SK-N-SH (cell line): Measurements from ENCODE around the gene AGXT. TPM values are rescaled to one million over a fixed set of nuclear protein-coding genes. Genes with fewer than 3 reads are reported as not detected.

ENCODE experiments used
- CTCF ChIA-PET: fragments of 300-600, 350-600 bp; formaldehyde crosslinking; extraction: SDS; loops from one replicate; lab custom pipeline; 2021; lab: Yijun Ruan, JAX
- POLR2A ChIA-PET: fragments of 350-600 bp; sonication (Branson Sonifier 250); formaldehyde crosslinking; extraction: SDS; loops from one replicate; lab custom pipeline; 2020; ENCODE audit warnings: antibody characterized with exemption, inconsistent platforms; lab: Yijun Ruan, JAX
- DNase-seq: peaks from one replicate; pipeline ENCODE4 v3.0.0; 2012
- H2AFZ ChIP-seq: fragments of 200-600 bp; sonication (generic); 2 replicates; pipeline ENCODE4 v1.8.1; 2016; ENCODE audit warnings: antibody characterized with exemption, mild to moderate bottlenecking, low read depth
- H3F3A ChIP-seq: fragments of 200-600 bp; sonication (generic); replicated peaks from 2 replicates; pipeline ENCODE3; 2016; ENCODE audit warnings: antibody characterized with exemption, mild to moderate bottlenecking; ENCODE audit not compliant: insufficient read depth
- H3K27ac ChIP-seq, 2 experiments: fragments of 200-500 bp in 1 of 2; fragments of 200-600 bp in 1 of 2; sonication (Bioruptor generic) in 1 of 2; sonication (generic), shearing (Covaris generic) in 1 of 2; 2 replicates each; pipeline versions ENCODE4 v1.5.1 to v1.6.1; 2014 to 2016; ENCODE audit warnings: low read depth in 2 of 2, inconsistent platforms in 1 of 2, low read length in 1 of 2, mild to moderate bottlenecking in 1 of 2, mixed read lengths in 1 of 2
- H3K27me3 ChIP-seq: fragments of 200-600 bp; sonication (generic), shearing (Covaris generic); 2 replicates; pipeline ENCODE4 v1.6.1; 2016; ENCODE audit warnings: mixed run types; ENCODE audit not compliant: insufficient read depth
- H3K36me3 ChIP-seq, 2 experiments: fragments of 200-500 bp in 1 of 2; fragments of 200-600 bp in 1 of 2; sonication (Bioruptor generic) in 1 of 2; sonication (generic) in 1 of 2; replicated peaks in 1 of 2; 2 replicates each; pipeline versions ENCODE3 to v1.5.1; 2014 to 2016; ENCODE audit warnings: low read length in 1 of 2, mild to moderate bottlenecking in 1 of 2; ENCODE audit not compliant: insufficient read depth in 2 of 2, control insufficient read depth in 1 of 2
- H3K4me1 ChIP-seq, 2 experiments: fragments of 200-500 bp in 1 of 2; fragments of 200-600 bp in 1 of 2; sonication (Bioruptor generic) in 1 of 2; sonication (generic), shearing (Covaris generic) in 1 of 2; 2 replicates each; pipeline versions ENCODE4 v1.5.1 to v1.6.1; 2014 to 2016; ENCODE audit warnings: low read depth in 1 of 2, low read length in 1 of 2, mixed run types in 1 of 2; ENCODE audit not compliant: insufficient read depth in 2 of 2, control insufficient read depth in 1 of 2
- H3K4me2 ChIP-seq: fragments of 200-600 bp; sonication (generic), shearing (Covaris generic); 2 replicates; pipeline ENCODE4 v1.6.1; 2017; ENCODE audit warnings: mixed run types
- H3K4me3 ChIP-seq, 2 experiments: fragments of 200-500 bp in 1 of 2; fragments of 200-600 bp in 1 of 2; sonication (Bioruptor generic) in 1 of 2; sonication (generic), shearing (Covaris generic) in 1 of 2; 2 replicates each; pipeline versions ENCODE4 v1.5.1 to v1.8.1; 2014 to 2016; ENCODE audit warnings: low read depth in 2 of 2, inconsistent platforms in 1 of 2, low read length in 1 of 2, mild to moderate bottlenecking in 1 of 2, mixed read lengths in 1 of 2, moderate library complexity in 1 of 2
- H3K79me2 ChIP-seq: fragments of 200-600 bp; sonication (generic); 2 replicates; pipeline ENCODE4 v1.8.1; 2017; ENCODE audit warnings: mild to moderate bottlenecking; ENCODE audit not compliant: insufficient read depth
- H3K9ac ChIP-seq: fragments of 200-600 bp; sonication (generic); 2 replicates; pipeline ENCODE4 v1.6.1; 2017; ENCODE audit warnings: mixed run types
- H3K9me2 ChIP-seq: fragments of 200-600 bp; sonication (generic); 2 replicates; pipeline ENCODE4 v1.6.1; 2017; ENCODE audit warnings: mixed run types
- H3K9me3 ChIP-seq: fragments of 200-600 bp; sonication (generic); 2 replicates; pipeline ENCODE4 v1.6.1; 2017; ENCODE audit warnings: mixed run types, mild to moderate bottlenecking, moderate library complexity
- H4K20me1 ChIP-seq: fragments of 200-600 bp; sonication (generic); 2 replicates; pipeline ENCODE4 v1.6.1; 2017; ENCODE audit warnings: mild to moderate bottlenecking, mixed run types; ENCODE audit not compliant: insufficient read depth
- ELF1 ChIP-seq: IDR thresholded peaks from 2 replicates; pipeline ENCODE4 v1.4.0; 2012
- RAD21 ChIP-seq: IDR thresholded peaks from 2 replicates; pipeline ENCODE4 v1.6.1; 2012; ENCODE audit warnings: mild to moderate bottlenecking, low read length
- RFX5 ChIP-seq: IDR thresholded peaks from 2 replicates; pipeline ENCODE4 v1.6.1; 2012; ENCODE audit warnings: mild to moderate bottlenecking, improper control_type of control experiment, low read length
- RXRA ChIP-seq: IDR thresholded peaks from 2 replicates; pipeline ENCODE4 v1.4.0; 2012; ENCODE audit warnings: low read depth, mild to moderate bottlenecking, borderline replicate concordance
- TEAD4 ChIP-seq: IDR thresholded peaks from 2 replicates; pipeline ENCODE4 v1.4.0; 2012; ENCODE audit warnings: mild to moderate bottlenecking, borderline replicate concordance; ENCODE audit not compliant: insufficient read depth
- YY1 ChIP-seq: IDR thresholded peaks from 2 replicates; pipeline ENCODE4 v1.4.0; 2012; ENCODE audit warnings: low read depth, mild to moderate bottlenecking
- WGBS: methylation state at CpG from one replicate; pipeline ENCODE4 v1.1.6; 2017; ENCODE audit warnings: low lambda C conversion rate; 5-methylcytosine and 5-hydroxymethylcytosine counted together
- polyA plus RNA-seq, 3 experiments: library from polyadenylated mRNA; depleted of rRNA; stranded (reverse); fragments of >200 nt; gene quantifications; 2 replicates each; pipeline ENCODE4 v1.2.3, GENCODE V29; 2012
- TF ChIP-seq, protein P1 (sequence below): IDR thresholded peaks from 2 replicates; pipeline ENCODE4 v1.6.1; 2012; ENCODE audit warnings: mild to moderate bottlenecking, low read depth, low read length, moderate library complexity
- TF ChIP-seq, protein P2 (sequence below): fragments of 200-600 bp; sonication (generic); IDR thresholded peaks from 2 replicates; pipeline ENCODE4 v1.6.1; 2017; ENCODE audit warnings: antibody characterized with exemption, mild to moderate bottlenecking, moderate library complexity

AGXT gene
- polyA plus RNA-seq, 1 of the 3 experiments (the other 2 are of a cell fraction): not detected

DNA sequence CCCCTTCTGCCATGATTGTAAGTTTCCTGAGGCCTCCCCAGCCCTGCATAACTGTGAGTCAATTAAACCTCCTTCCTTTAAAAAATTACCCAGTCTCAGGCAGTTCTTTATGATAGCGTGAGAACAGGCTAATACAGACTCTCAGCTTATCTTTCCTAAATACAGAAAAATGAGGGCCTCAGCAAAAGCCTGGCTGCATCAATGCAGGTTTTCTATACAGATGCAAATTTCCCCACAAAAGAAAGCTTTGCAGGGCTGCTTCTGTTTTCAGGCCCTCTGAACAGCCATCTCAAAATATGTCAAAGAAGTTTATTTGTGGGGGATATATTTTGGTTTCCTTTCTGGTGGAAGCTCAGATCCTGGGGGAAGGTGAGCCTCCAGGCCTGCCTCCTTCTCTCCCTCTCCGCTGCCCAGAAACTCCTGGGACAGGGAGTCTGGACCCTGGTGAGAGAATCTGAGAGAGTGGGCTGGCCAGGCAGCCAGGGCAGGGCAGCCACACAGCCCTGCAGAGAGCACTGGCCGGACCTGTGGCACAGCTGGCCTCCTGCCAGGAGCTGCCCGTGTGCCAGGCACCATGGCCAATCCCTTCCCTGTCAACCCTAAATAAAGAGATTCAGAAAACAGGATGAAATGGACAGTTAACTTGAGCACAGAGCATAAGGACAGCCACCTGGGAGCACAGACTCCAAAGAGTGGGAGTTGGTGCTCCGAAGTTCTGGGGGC lies 21.6 kb upstream of the AGXT start:
- no peaks in the 10 kb centered on the region for H3K9me3 ChIP-seq
- no peak overlapping the region for H3K9ac ChIP-seq
- H3K4me1 ChIP-seq: no peaks in the 10 kb centered on the region
- no peaks in the 10 kb centered on the region for H4K20me1 ChIP-seq
- H3K4me2 ChIP-seq: no peak overlapping the region
- no peak for DNase-seq
- no peak overlapping the region for H2AFZ ChIP-seq
- H3K27ac ChIP-seq: no peak overlapping the region
- H3K9me2 ChIP-seq: no peaks in the 10 kb centered on the region
- H3K36me3 ChIP-seq: no peaks in the 10 kb centered on the region
- H3K27me3 ChIP-seq: no peaks in the 10 kb centered on the region; the same call in 1 of the 2 replicates
- 51% methylated on average over 5 of the region's 5 CpGs for WGBS
- TF ChIP-seq ELF1: no peak
- no peak for TF ChIP-seq RAD21
- TF ChIP-seq, protein P1, sequence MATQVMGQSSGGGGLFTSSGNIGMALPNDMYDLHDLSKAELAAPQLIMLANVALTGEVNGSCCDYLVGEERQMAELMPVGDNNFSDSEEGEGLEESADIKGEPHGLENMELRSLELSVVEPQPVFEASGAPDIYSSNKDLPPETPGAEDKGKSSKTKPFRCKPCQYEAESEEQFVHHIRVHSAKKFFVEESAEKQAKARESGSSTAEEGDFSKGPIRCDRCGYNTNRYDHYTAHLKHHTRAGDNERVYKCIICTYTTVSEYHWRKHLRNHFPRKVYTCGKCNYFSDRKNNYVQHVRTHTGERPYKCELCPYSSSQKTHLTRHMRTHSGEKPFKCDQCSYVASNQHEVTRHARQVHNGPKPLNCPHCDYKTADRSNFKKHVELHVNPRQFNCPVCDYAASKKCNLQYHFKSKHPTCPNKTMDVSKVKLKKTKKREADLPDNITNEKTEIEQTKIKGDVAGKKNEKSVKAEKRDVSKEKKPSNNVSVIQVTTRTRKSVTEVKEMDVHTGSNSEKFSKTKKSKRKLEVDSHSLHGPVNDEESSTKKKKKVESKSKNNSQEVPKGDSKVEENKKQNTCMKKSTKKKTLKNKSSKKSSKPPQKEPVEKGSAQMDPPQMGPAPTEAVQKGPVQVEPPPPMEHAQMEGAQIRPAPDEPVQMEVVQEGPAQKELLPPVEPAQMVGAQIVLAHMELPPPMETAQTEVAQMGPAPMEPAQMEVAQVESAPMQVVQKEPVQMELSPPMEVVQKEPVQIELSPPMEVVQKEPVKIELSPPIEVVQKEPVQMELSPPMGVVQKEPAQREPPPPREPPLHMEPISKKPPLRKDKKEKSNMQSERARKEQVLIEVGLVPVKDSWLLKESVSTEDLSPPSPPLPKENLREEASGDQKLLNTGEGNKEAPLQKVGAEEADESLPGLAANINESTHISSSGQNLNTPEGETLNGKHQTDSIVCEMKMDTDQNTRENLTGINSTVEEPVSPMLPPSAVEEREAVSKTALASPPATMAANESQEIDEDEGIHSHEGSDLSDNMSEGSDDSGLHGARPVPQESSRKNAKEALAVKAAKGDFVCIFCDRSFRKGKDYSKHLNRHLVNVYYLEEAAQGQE: no peak
- TF ChIP-seq YY1: no peak
- no peaks in the 10 kb centered on the region for H3K79me2 ChIP-seq
- CTCF ChIA-PET: interaction anchor here (0.7 kb wide), 1 partner anchor 1030 kb away, joined by 3 read pairs; no protein-coding TSS in a partner anchor
- H3K4me3 ChIP-seq: no peak overlapping the region
- H3F3A ChIP-seq: no peaks in the 10 kb centered on the region
- POLR2A ChIA-PET: interaction anchor here (0.6 kb wide), 1 partner anchor 297 kb away, joined by 3 read pairs; no protein-coding TSS in a partner anchor

DNA sequence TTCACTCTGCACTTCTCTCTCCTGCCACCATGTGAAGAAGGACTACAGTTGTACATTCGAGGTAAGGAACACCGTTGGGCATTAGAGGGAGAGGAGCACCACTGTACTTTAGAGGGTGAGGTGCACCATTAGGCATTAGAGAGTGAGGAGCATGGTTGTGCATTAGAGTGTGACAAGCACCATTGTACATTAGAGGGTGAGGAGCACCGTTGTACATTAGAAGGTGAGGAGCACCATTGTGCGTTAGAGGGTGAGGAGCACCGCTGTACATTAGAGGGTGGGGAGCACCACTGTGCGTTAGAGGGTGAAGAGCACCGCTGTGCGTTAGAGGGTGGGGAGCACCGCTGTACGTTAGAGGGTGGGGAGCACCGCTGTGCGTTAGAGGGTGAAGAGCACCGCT lies 20.8 kb upstream of the AGXT start:
- Histone ChIP-seq H3K4me3 (no peak overlapping the region), H3K4me1 (no peaks in the 10 kb centered on the region), H3K4me2 (no peak overlapping the region), H3K9me2 (no peaks in the 10 kb centered on the region), H3K36me3 (no peaks in the 10 kb centered on the region), H4K20me1 (no peaks in the 10 kb centered on the region), H3K27me3 (no peaks in the 10 kb centered on the region; the same call in 1 of the 2 replicates), H3K79me2 (no peaks in the 10 kb centered on the region), H2AFZ (no peak overlapping the region), H3K9ac (no peak overlapping the region), H3K27ac (no peak overlapping the region), H3F3A (no peaks in the 10 kb centered on the region), H3K9me3 (no peaks in the 10 kb centered on the region)
- TF ChIP-seq RXRA (no peak), RFX5 (no peak), TEAD4 (no peak)
- TF ChIP-seq, protein P2, sequence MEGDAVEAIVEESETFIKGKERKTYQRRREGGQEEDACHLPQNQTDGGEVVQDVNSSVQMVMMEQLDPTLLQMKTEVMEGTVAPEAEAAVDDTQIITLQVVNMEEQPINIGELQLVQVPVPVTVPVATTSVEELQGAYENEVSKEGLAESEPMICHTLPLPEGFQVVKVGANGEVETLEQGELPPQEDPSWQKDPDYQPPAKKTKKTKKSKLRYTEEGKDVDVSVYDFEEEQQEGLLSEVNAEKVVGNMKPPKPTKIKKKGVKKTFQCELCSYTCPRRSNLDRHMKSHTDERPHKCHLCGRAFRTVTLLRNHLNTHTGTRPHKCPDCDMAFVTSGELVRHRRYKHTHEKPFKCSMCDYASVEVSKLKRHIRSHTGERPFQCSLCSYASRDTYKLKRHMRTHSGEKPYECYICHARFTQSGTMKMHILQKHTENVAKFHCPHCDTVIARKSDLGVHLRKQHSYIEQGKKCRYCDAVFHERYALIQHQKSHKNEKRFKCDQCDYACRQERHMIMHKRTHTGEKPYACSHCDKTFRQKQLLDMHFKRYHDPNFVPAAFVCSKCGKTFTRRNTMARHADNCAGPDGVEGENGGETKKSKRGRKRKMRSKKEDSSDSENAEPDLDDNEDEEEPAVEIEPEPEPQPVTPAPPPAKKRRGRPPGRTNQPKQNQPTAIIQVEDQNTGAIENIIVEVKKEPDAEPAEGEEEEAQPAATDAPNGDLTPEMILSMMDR: no peak
- POLR2A ChIA-PET: no interaction called here
- no peak for DNase-seq
- CTCF ChIA-PET: no interaction called here
- WGBS: 74% methylated on average over 13 of the region's 13 CpGs
